HCT116 (cell line): ENCODE results near the gene MRPL18.

Experiments used
- CEBPB ChIP-seq: IDR thresholded peaks from 2 replicates; pipeline ENCODE4 v1.6.1; 2012; ENCODE audit warnings: low read depth
- CTCF ChIP-seq, 3 experiments: fragments of 200-600 bp in 1 of 3; sonication (generic) in 1 of 3; IDR thresholded peaks in 2 of 3; conservative IDR thresholded peaks in 1 of 3; 2 replicates each; pipeline ENCODE4 v1.5.1; 2012 to 2017; ENCODE audit warnings: low read depth in 2 of 3, low read length in 2 of 3, antibody characterized with exemption in 1 of 3, borderline replicate concordance in 1 of 3, control low read depth in 1 of 3, mild to moderate bottlenecking in 1 of 3, mixed read lengths in 1 of 3, mixed run types in 1 of 3, moderate library complexity in 1 of 3; ENCODE audit not compliant: insufficient read depth in 1 of 3
- EZH2 ChIP-seq: fragments of 200-600 bp; sonication (generic); IDR thresholded peaks from 2 replicates; pipeline ENCODE4 v1.6.1; 2017; ENCODE audit warnings: antibody characterized with exemption, mixed run types
- JUND ChIP-seq: IDR thresholded peaks from 2 replicates; pipeline ENCODE4 v1.6.1; 2012
- POLR2A ChIP-seq: IDR thresholded peaks from 2 replicates; pipeline ENCODE4 v1.7.0; 2011; ENCODE audit warnings: borderline replicate concordance; ENCODE audit not compliant: insufficient read depth, insufficient read length; ENCODE audit errors: extremely low read depth

- TF ChIP-seq CEBPB (no peak), CTCF (IDR thresholded peaks at IDR 0.05 in 2 of 3, conservative IDR thresholded peaks at IDR 0.05 in 1 of 3; ENCODE audit: borderline replicate concordance in 1 of 3, insufficient read depth in 1 of 3, low read depth in 2 of 3, low read length in 2 of 3) (no peak), JUND (no peak), EZH2 (no peak), POLR2A (no peak)
Observed at GRCh38 chr6:159753081-159753872, 37.0 kb upstream of the MRPL18 start.
